GM19463 (cell line): ENCODE results near the gene PLD1.
"Not testable (repeated sequence)": the region's sequence is repeated elsewhere in the genome, so short reads cannot be mapped to it uniquely, and the experiment has no call there.

Experiments used
- ATAC-seq: cut with Tn5 transposase; IDR thresholded peaks from one replicate; pipeline ENCODE4 v1.9.1; 2021; ENCODE audit warnings: mild to moderate bottlenecking, moderate library complexity; ENCODE audit not compliant: unreplicated experiment

The PLD1 gene

GRCh38 chr3:171626799-171627198, 183.5 kb downstream of the PLD1 start:
- ATAC-seq: not testable (repeated sequence)

- ATAC-seq: no peak
Measured at GRCh38 chr3:171622126-171622525, 188.2 kb downstream of the PLD1 start.

- ATAC-seq: no peak
Measured at GRCh38 chr3:171620825-171621434, 189.4 kb downstream of the PLD1 start.

- ATAC-seq: no peak
Measured at GRCh38 chr3:171616798-171617197, 193.5 kb downstream of the PLD1 start.

GRCh38 chr3:171615686-171616085, 194.6 kb downstream of the PLD1 start:
- ATAC-seq: no peak

GRCh38 chr3:171615281-171615680, 195.0 kb downstream of the PLD1 start:
- no peak for ATAC-seq

- ATAC-seq: peak; percentile 69
Measured at GRCh38 chr3:171614318-171614921, 195.9 kb downstream of the PLD1 start.

GRCh38 chr3:171607452-171607851, 202.8 kb downstream of the PLD1 start:
- ATAC-seq: no peak

- no peak for ATAC-seq
Measured at GRCh38 chr3:171606151-171606751, 204.0 kb downstream of the PLD1 start.

- ATAC-seq: no peak
Measured at GRCh38 chr3:171604370-171604769, 205.9 kb downstream of the PLD1 start.

- ATAC-seq: no peak
Measured at GRCh38 chr3:171602072-171602471, 208.2 kb downstream of the PLD1 start.

GRCh38 chr3:171600030-171600429, 210.3 kb downstream of the PLD1 start:
- no peak for ATAC-seq

- no peak for ATAC-seq
Measured at GRCh38 chr3:171598990-171599389, 211.3 kb downstream of the PLD1 start.

- ATAC-seq: no peak
Measured at GRCh38 chr3:171592786-171593185, 217.5 kb downstream of the PLD1 start.

GRCh38 chr3:171591070-171591469, 219.2 kb downstream of the PLD1 start:
- no peak for ATAC-seq

- ATAC-seq: no peak
Measured at GRCh38 chr3:171586274-171586673, 224.0 kb downstream of the PLD1 start.

GRCh38 chr3:171585039-171585438, 225.2 kb downstream of the PLD1 start:
- ATAC-seq: no peak

GRCh38 chr3:171584100-171584499, 226.2 kb downstream of the PLD1 start:
- no peak for ATAC-seq

- ATAC-seq: no peak
Measured at GRCh38 chr3:171574556-171575240, 235.6 kb downstream of the PLD1 start.

- no peak for ATAC-seq
Measured at GRCh38 chr3:171569571-171570132, 240.6 kb downstream of the PLD1 start.

GRCh38 chr3:171568766-171569165, 241.5 kb downstream of the PLD1 start:
- ATAC-seq: no peak
